T-helper 1 cell treated with Interleukin-12 subunit alpha and Interleukin-12 subunit beta and Interleukin-4 antibody, amounts not matched to agents 30 ng/mL and 1 ng/mL, for 36 hours (primary cell): ENCODE data around the gene SMOC2. TPM values are rescaled to one million over a fixed set of nuclear protein-coding genes. Genes with fewer than 3 reads are reported as not detected.

Experiments used
- intact Hi-C: fragments of 100-400 bp; cut with micrococcal nuclease; formaldehyde crosslinking; loops from one replicate; pipeline ENCODE4 v1.15.1; 2024
- total RNA-seq: library from RNA; stranded (reverse); gene quantifications from 2 replicates; pipeline ENCODE4 v1.2.3, GENCODE V29; 2022

Gene SMOC2
- total RNA-seq, 1 donor from 2014 or later: not detected

DNA sequence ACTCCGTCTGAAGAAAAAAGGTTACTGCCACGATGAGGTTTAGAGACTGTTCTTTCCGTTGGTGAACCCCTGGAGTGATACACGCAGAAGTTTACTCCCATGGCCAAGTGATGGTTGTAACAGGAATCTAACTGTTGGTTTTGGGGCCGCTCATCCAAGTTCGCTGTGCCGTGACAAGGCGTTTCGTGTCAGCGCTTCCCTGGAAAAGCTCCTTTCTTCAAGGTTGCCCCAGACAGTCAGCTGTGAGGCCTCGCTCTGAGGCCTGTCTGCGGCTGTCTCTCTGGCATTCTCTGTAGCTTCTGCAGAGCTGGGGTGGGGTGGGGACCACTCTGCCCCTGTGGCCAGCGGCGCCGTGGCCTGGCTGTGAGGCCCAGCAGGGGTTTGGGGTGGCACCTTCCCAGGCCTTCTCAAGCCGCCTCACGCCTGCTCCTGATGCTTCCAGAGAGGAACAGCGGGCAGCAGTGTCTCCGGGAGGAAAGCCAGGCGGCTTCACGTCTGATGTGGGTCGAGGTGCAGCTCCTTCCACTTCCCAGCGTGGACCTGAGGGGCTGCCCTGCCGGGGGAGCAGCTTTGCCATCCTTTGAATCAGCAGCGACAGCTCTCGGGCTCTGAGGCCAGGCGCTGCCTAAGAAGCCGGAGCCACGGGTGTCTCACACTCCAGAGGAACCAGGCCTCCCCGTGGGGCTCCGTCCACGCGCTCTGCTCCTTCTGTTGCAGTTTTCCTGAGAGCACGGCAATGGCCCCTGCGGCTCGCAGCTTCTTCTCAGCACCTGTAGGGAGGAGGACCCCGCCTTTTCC is 76.2 kb downstream of the SMOC2 start:
- intact Hi-C loops: no loop called here

GRCh38 chr6:168517742-168518347 is 76.9 kb downstream of the SMOC2 start:
- intact Hi-C loops: no loop called here

GRCh38 chr6:168518348-168518745 is 77.4 kb downstream of the SMOC2 start:
- intact Hi-C loops: no loop called here

- intact Hi-C loops: no loop called here
These were observed 77.9 kb downstream of the SMOC2 start for GRCh38 chr6:168518867-168519266.

DNA sequence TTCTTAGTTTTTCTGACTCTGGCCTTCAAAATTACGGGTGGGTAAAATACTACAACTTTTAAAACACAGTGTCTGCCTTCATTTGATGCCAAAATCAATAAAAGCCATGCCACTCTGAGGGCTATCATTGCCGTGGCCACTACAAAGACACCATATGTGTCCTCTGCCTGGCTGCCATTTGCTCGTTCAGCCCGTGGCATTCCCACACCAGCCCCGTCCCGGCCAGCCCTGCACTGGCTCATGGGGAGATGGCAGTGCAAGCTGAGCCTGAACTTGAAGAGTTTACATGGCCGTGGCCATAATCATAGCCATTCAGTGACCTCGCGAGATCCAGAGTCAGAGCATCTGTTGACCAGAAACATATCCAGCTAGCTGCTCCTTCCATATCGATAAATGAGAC is 79.2 kb downstream of the SMOC2 start:
- intact Hi-C loops: no loop called here

- intact Hi-C loops: no loop called here
These were observed 83.6 kb downstream of the SMOC2 start for GRCh38 chr6:168524571-168525001.

DNA sequence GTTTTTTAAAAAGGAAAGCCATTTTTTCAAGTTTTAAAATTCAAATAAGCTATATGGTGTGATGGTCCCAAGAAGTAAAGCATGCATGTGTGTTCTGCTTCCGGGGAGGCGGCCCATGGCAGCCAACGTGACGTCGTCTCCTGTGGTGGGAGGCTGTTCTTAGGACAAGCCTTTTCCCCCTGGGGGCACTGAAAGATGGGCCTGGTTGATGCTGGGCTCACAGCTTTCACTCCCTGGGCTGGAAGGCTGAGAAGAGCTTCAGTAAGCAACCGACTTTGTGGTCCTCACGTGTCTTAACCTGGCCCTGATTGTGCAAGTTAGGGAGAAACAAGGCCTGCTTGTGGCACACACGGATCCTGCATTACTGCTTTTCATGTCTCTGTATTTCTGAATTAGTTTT is 84.1 kb downstream of the SMOC2 start:
- intact Hi-C loops: no loop called here

DNA sequence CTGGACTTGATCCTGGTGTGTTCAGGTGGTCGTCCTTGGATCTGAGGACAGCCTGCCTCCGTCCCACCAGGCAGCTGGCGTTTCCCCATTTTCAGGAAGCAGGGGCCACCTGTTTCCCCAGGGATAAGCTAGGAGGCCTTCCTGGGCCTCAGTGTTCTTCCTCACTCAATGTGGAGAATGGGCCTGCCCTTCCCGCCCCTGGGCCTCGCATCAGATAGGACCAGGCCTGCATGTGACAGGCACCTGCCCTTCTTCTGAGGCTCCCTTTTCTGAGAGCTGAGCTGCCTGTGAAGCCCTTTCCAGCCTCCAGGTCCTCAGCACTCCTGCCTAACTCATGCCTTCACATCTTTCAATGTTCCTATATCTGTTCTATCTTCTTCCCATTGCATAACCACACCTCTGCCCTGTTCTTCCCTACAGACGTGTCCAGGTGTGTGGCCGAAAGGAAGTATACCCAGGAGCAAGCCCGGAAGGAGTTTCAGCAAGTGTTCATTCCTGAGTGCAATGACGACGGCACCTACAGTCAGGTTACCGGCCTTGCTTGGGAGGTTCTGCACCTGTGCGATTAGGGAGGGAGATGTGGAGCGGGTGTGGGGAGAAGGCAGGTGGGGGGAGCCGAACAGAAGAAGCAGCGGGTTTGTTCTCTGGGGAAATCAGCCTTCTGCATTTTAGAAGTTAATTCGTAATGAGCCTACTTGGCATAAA is 85.1 kb downstream of the SMOC2 start:
- intact Hi-C loops: no loop called here

DNA sequence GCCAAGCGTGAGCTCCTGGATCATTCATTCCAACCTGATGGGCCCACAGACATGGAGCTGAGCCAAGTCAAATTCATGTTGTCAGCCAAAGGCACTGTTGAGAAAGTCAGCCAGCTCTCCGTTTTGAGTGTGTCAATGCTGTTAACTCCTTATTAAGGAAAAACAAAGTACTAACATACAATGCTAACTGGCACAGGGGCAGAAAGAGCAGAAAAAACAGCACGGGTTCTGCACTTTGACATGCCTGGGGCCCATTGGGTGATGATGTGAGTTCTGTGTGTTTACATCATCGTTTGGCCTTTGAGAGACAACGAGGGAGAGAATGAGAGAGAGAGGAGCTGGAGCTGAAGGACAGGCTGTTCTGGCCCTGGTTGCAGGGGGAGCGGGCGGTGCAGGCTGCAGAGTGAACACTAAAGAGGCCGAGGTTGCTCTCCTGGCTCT is 85.9 kb downstream of the SMOC2 start:
- intact Hi-C loops: no loop called here

DNA sequence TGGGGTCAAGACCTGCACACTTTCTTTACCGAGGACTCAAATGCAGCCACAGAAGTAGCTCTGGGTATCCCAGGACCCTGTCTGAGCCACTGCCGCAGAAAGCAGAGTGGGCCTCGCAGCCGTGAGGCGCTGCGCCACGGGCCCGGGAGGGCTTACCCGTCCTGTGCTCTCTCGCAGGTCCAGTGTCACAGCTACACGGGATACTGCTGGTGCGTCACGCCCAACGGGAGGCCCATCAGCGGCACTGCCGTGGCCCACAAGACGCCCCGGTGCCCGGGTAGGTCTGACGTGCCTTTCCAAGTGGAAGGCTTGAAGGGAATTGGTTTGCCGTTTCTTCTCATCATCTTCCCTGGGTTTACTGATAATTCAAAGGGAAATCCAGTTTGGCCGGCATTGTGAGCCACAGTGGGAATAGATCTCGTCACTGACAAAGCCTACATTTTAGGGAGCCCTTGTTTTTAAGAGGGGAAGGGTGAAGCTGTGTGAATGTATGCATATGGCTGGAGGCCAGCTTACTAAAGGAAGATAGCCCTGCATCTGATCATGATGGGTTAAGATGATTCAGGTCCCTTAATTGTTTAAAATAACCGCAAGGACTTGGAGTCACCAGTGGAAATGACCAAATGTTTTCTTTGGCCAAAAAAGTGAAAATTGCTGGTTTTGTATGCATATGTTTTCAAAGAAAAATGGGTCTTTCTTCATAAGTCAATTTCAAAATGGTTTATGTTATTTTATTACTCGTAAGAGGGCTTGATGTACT is 86.6 kb downstream of the SMOC2 start:
- intact Hi-C loops: no loop called here

DNA sequence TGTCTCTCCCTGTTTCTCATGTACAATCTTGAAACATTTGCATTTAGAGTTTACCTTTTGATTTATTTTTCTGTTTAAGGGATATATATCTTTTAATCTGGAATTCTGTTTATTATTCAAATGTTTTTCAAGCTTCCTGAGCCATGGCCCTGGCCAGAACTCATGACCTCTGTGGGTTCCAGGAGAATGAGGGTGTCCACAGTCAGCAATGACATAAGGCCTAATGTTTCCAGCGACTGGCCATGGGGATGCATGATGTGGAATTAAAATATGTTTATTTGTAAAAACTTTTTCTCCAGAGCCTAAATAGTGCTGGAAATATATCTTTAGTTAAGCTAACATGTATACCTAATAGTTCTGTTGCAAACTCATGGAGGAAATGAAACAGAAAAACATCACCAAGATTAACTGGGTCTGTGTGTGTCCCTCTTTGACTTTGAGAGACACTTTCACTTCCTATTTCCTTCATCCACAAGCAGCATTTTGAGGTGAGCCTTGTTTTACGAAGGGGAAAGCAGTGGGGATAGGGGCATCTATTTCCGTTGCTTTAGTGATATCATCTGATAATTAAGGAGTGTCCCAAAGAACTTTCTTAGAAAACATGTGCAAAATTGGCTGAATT is 87.6 kb downstream of the SMOC2 start:
- intact Hi-C loops: no loop called here

DNA sequence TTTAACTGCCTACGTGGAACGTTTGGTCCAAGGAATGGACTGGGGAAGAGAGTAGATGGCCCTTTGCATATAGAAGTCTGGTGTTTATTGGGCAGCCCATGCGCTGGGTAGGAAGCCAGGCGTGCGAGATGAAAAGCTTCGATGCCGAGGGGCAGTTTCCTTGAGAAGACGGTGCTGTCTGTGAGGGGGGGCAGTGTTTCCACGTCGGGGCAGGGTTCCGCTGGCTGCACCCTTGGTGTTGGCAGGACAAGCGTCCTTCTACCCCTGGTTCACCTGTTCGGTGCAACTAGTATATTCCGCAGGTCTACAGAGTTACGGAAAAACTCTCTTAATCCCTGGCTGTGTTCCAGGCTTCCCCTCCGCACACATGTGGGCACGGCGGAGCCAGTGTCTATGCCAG is 88.2 kb downstream of the SMOC2 start:
- intact Hi-C loops: no loop called here

DNA sequence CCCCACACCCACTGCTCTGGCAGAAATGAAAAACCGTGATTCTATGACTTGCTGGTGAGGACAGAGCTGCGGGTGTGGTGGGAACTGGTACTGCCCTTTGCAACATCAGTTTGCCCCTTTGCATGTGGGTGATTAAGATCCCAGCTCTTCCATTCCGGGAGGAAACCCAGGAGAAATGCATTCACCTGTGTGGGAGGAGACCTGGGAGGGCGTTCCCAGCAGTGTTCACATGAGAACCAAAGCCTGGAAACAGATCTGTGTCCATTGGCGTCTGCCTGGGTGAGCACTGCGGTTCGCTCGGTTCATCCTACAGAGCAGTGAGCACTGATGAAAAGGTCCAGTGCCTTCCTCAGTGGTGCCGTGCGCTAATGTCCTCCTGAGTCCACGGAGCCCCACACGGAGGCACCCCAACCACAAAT is 89.7 kb downstream of the SMOC2 start:
- intact Hi-C loops: no loop called here

DNA sequence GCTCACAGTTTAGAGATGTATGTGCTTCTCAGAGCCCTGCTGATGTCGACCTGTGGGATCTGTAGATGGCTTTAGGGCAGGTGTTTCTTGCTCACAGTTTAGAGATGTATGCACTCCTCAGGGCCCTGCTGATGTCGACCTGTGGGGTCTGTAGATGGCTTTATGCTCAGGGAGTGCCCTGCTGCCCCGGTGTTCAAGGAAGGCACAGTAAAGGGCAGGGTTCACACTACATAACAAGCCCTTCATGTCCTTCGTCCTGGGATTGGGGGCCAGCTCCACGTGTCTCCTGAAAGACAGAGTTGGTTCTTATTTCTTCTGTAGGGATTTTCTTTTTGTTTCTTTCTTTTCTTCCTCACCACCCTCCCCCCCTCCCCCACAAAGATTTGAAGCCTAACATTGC is 91.1 kb downstream of the SMOC2 start:
- intact Hi-C loops: no loop called here

DNA sequence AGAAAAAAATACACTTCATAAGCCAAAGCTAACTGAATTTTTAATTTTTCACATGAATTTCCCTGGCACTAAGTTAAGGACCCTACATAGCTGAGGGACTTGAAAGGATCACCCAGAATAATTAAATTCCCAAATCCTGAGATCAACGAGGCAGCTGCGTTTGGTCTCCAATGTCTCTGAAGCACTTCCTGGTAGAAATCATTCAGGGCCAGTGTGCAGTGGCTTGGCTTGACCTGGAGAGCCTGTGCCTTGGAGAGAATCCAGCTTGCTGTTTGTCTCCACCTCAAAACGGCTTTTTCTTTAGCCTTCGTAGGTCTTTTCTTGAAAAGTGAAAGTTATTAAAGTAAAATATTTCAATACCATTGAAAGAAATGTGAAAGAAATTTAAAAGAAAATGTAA is 92.4 kb downstream of the SMOC2 start:
- intact Hi-C loops: no loop called here

GRCh38 chr6:168534265-168534664 is 93.3 kb downstream of the SMOC2 start:
- intact Hi-C loops: no loop called here

DNA sequence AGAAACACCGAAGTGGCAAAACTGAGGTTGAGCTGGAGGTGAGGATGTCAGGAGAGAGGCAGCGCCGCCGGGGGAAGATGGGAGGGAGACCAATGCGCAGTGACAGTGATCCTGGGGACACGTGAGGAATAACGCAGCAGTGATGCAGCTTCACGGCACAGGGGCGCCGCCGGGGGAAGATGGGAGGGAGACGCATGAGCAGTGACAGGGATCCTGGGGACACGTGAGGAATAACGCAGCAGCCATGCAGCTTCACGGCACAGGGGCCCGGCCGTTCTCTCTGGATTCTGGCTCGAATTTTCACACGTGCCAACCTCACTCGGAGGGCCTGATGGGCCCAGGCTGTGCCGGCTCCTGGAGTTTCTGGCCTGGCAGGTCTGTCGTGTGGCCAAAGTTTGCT is 94.7 kb downstream of the SMOC2 start:
- intact Hi-C loops: no loop called here

- intact Hi-C loops: no loop called here
These were observed 95.2 kb downstream of the SMOC2 start for GRCh38 chr6:168536196-168536595.

GRCh38 chr6:168536665-168537539 is 95.9 kb downstream of the SMOC2 start:
- intact Hi-C loops: no loop called here

DNA sequence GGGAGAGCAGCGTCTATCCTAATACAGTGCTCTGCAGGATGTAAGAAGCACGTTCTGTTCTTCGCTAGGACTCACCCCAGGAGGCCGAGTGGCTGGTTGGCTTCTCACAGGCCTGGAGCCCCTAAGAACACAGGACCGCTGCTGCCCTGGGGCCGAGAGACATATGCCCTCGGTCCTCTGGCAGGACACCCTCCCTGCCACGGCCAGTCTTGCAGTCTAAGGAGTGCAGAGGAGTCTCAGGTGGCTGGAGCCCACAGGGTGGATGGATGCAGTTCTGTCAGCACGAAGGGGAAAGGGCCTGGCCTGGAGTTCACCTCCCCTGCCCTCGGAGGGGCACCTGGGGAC is 96.5 kb downstream of the SMOC2 start:
- intact Hi-C loops: no loop called here
